CD4-positive, alpha-beta T cell treated with Interleukin-6 at 100 ng/mL for 8 hours (primary cell): ENCODE results near the gene ZNF25.
"Not testable (repeated sequence)": the region's sequence is repeated elsewhere in the genome, so short reads cannot be mapped to it uniquely, and the experiment has no call there.

ENCODE experiments used
- DNase-seq: peaks from one replicate; pipeline ENCODE4 v3.0.0-alpha.2; 2020; ENCODE audit warnings: mixed read lengths, low spot score

The ZNF25 gene

DNA sequence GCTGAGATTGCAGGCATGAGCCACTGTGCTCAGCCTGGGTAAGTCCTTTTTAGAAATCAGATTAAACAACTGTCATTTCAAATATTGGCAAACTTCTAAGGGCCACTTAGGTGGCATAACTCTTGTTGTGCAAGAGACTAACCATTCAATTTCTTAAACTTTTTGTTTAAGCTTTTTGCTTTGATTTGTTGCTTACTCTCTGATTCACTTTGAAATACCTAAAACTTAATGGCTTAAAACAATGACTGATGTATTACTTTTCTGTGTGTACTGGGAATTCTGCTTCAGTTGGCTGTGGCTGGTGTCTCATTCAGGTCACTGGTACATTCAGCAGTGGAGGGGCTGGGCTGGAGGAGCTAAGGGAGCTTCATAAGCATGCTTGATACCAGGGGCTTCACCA is 28.9 kb downstream of the ZNF25 start:
- DNase-seq: no peak

DNA sequence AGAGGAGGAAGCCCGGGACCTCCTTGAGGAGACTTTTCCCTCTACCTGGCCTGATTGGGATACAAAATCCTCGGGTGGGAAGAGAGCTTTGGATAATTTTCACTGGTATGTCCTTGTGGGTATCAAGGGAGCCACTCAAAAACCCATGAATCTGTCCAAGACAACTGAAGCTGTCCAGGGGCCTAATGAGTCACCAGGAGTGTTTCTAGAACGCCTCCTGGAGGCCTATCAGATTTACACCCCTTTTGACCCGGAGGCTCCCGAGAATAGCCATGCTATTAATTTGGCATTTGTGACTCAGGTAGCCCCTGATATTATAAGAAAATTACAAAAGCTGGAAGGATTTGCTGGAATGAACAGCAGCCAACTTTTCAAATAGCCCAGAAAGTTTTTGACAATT is 38.6 kb downstream of the ZNF25 start:
- no peak for DNase-seq

DNA sequence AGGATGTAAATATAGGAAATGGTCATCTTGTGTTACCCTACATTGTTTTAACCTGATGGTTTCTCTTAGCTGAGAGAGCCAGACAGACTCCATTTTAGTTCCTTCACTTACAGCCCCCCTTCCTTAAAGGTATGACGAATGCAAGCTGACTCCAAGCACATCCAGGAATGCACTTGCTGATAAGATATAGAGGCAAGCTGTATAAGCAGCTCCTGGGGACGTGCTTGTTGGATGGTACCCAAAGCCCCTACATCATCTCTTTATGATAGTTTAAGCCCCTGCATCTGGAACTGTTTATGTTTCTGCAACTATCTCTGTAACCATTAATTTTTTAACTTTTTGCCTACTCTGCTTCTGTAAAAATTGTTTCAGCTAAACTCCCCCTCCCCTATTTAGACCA is 41.7 kb downstream of the ZNF25 start:
- DNase-seq: no peak

DNA sequence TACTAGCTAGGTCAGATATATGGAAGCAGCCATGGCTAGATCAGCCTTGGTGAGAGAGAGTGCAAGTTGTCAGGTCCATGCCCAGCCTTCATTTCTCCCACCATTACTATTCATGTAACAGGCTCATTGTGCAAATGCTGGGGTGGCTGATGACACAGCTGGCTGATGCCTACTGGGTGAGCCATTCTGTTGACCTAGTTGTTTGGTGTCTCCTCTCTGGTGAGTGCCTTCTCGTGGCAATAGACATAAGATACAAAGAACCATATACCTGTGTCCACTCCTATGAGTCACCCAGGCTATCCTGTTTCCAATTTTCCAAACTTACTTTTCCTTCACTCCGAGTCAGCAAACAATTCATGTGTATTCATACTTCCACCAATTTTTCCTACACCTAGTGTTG is 46.0 kb downstream of the ZNF25 start:
- no peak for DNase-seq

DNA sequence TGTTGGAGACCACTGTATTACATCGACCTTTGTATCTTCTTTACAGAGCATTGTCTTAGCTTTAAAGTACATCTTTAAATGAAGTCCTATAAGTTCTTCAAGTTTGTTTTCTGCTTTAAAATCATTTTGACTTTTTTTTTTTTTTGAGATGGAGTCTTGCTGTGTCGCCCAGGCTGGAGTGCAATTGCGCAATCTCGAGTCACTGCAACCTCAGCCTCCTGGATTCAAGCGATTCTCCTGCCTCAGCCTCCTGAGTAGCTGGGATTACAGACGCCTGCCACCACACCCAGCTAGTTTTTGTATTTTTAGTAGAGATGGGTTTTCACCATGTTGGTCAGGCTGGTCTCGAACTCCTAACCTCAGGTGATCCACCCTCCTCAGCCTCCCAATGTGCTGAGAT is 68.3 kb downstream of the ZNF25 start:
- not testable (repeated sequence) for DNase-seq

DNA sequence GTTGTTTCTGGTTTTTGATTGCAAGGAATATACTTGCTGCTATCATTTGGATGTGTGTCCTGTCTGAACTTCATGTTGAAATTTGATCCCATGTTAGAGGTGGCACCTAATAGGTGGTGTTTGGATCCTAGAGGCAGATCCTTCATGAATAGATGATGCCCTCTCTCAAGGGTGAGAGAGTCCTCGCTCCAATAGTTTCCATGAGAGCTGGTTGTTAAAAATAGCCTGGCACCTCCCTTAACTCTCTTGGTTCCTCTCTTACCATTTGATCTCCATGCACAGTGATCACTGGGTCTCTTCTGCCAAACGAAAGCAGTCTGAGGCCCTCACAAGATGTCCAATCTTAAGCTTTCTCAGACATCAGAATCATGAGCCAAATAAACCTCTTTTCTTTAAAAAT is 70.1 kb downstream of the ZNF25 start:
- DNase-seq: no peak
